GM23338 (cell line): Measurements from ENCODE around the gene GPD1L.

ENCODE experiments used
- CREB1 ChIP-seq: fragments of 250-450 bp; sonication (Bioruptor Pico); IDR thresholded peaks from 2 replicates; pipeline ENCODE4 v1.5.0; 2020; ENCODE audit warnings: low read depth, mild to moderate bottlenecking, moderate library complexity
- CTCF ChIP-seq, 2 experiments: fragments of 200-600 bp in 1 of 2; sonication (generic) in 1 of 2; conservative IDR thresholded peaks; 2 replicates each; pipeline versions ENCODE4 v1.5.1 to v1.6.1; 2016 to 2017; ENCODE audit warnings: antibody characterized with exemption in 2 of 2, low read depth in 2 of 2, mild to moderate bottlenecking in 2 of 2, moderate library complexity in 1 of 2
- EZH2 ChIP-seq: fragments of 200-600 bp; sonication (generic); IDR thresholded peaks from one replicate; pipeline ENCODE4 v1.8.0; 2017; ENCODE audit warnings: antibody characterized with exemption, mild to moderate bottlenecking, low read depth; ENCODE audit not compliant: unreplicated experiment
- EZH2phosphoT487 ChIP-seq: fragments of 200-600 bp; sonication (generic); IDR thresholded peaks from one replicate; pipeline ENCODE4 v1.8.1; 2018; ENCODE audit warnings: antibody characterized with exemption; ENCODE audit not compliant: unreplicated experiment
- JUNB ChIP-seq: IDR thresholded peaks from one replicate; pipeline ENCODE4 v1.6.1; 2016; ENCODE audit warnings: antibody characterized with exemption; ENCODE audit not compliant: unreplicated experiment
- POLR2AphosphoS5 ChIP-seq: IDR thresholded peaks from 2 replicates; pipeline ENCODE4 v1.6.1; 2016; ENCODE audit warnings: antibody characterized with exemption, low read depth
- STAT1 ChIP-seq: IDR thresholded peaks from one replicate; pipeline ENCODE4 v1.6.1; 2016; ENCODE audit warnings: antibody characterized with exemption; ENCODE audit not compliant: unreplicated experiment
- TF ChIP-seq, protein P1 (sequence below): IDR thresholded peaks from one replicate; pipeline ENCODE4 v1.6.1; 2018; ENCODE audit warnings: antibody characterized with exemption; ENCODE audit not compliant: unreplicated experiment

- TF ChIP-seq CTCF (conservative IDR thresholded peaks at IDR 0.05; ENCODE audit: low read depth in 2 of 2) (no peak), STAT1 (no peak), POLR2AphosphoS5 (no peak), EZH2 (no peak), JUNB (no peak), CREB1 (CRISPR knock-in tag) (no peak), EZH2phosphoT487 (no peak)
- TF ChIP-seq, protein P1, sequence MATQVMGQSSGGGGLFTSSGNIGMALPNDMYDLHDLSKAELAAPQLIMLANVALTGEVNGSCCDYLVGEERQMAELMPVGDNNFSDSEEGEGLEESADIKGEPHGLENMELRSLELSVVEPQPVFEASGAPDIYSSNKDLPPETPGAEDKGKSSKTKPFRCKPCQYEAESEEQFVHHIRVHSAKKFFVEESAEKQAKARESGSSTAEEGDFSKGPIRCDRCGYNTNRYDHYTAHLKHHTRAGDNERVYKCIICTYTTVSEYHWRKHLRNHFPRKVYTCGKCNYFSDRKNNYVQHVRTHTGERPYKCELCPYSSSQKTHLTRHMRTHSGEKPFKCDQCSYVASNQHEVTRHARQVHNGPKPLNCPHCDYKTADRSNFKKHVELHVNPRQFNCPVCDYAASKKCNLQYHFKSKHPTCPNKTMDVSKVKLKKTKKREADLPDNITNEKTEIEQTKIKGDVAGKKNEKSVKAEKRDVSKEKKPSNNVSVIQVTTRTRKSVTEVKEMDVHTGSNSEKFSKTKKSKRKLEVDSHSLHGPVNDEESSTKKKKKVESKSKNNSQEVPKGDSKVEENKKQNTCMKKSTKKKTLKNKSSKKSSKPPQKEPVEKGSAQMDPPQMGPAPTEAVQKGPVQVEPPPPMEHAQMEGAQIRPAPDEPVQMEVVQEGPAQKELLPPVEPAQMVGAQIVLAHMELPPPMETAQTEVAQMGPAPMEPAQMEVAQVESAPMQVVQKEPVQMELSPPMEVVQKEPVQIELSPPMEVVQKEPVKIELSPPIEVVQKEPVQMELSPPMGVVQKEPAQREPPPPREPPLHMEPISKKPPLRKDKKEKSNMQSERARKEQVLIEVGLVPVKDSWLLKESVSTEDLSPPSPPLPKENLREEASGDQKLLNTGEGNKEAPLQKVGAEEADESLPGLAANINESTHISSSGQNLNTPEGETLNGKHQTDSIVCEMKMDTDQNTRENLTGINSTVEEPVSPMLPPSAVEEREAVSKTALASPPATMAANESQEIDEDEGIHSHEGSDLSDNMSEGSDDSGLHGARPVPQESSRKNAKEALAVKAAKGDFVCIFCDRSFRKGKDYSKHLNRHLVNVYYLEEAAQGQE = no peak
Measured at GRCh38 chr3:32102289-32102688, 4.1 kb upstream of the GPD1L start.
